ENCODE results near the gene C2orf72.

C2orf72 gene

DNA sequence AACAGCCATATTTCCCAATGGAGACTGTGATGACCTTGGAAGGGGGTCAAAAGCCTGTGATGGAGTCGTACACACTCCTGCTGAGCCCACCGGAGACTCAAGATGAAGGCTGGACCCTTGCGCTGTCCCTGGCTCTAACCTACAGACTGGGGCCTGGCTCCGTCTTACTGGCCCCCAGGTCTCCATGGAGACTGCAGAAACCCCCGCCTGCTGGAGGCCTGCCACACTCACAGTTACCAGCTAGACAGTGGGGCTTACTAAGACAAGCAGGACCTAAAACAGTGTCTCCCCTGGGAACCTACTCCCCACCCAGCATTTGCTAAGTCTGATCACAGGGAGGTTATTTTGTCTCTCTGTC lies 9.6 kb downstream of the C2orf72 start:
- no peak overlapping the region for H3K9ac ChIP-seq (ENCODE audit: low read length)

DNA sequence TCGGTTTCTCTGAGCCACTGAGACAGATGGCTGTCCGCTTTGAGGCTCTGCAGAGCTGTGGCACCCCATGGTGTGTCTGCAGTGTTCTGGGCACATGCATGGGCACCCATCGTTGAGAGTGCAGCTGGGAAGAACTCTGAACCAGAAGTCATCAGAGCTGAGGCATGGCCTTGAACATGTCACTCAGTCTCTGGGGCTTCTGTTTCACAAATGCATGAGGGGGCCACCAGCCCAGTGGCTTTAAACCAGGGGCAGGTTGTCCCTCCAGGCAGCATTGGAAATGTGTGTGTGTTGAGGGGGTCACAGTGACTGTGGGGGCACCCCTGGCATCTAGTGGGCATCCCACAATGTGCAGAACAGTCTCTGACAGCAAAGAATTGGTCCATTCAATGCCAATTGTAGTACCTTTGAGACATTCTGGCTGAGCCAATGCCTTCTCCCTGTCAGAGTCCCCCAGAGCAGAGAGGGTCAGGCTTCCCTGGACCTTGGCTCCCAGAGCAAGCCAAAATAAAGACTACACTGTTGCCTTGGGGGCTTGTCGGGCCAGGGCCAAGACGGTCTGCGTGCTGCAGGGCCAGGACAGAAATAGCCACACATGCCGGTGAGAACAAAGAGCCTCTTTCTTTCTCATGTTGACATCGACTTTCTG lies 10.1 kb downstream of the C2orf72 start:
- no peaks in the 10 kb centered on the region for H3K79me2 ChIP-seq (ENCODE audit: low read length)
- H4K20me1 ChIP-seq (ENCODE audit: insufficient read depth, low read length), result no peaks in the 10 kb centered on the region
- H3K4me1 ChIP-seq (ENCODE audit: low read length), result peaks cover 4% of the 10 kb centered on the region; the same call in 1 of the 2 replicates
- H3K36me3 ChIP-seq (replicated peaks; ENCODE audit: insufficient read depth, low read length), result no peaks in the 10 kb centered on the region
- no peaks in the 10 kb centered on the region for H3K9me2 ChIP-seq (replicated peaks; ENCODE audit: insufficient read depth, low read length)
- no peak overlapping the region for H3K4me3 ChIP-seq (ENCODE audit: low read length)
- H3K4me2 ChIP-seq (ENCODE audit: low read depth, low read length), result no peak overlapping the region
- H3K27ac ChIP-seq (ENCODE audit: low read length), result no peak overlapping the region
- TF ChIP-seq EZH2phosphoT487 (IDR thresholded peaks at IDR 0.05; ENCODE audit: low read length) (no peak), EZH2 (optimal IDR thresholded peaks at IDR 0.05; ENCODE audit: low read depth, low read length) (no peak)
- TF ChIP-seq, protein P1, sequence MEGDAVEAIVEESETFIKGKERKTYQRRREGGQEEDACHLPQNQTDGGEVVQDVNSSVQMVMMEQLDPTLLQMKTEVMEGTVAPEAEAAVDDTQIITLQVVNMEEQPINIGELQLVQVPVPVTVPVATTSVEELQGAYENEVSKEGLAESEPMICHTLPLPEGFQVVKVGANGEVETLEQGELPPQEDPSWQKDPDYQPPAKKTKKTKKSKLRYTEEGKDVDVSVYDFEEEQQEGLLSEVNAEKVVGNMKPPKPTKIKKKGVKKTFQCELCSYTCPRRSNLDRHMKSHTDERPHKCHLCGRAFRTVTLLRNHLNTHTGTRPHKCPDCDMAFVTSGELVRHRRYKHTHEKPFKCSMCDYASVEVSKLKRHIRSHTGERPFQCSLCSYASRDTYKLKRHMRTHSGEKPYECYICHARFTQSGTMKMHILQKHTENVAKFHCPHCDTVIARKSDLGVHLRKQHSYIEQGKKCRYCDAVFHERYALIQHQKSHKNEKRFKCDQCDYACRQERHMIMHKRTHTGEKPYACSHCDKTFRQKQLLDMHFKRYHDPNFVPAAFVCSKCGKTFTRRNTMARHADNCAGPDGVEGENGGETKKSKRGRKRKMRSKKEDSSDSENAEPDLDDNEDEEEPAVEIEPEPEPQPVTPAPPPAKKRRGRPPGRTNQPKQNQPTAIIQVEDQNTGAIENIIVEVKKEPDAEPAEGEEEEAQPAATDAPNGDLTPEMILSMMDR (IDR thresholded peaks at IDR 0.05; ENCODE audit: low read length), result no peak
- no peaks in the 10 kb centered on the region for H3F3A ChIP-seq (ENCODE audit: insufficient read depth, low read length)
- no peak overlapping the region for H3K9ac ChIP-seq (ENCODE audit: low read length)
- no peaks in the 10 kb centered on the region for H3K9me3 ChIP-seq (replicated peaks; ENCODE audit: insufficient read depth, low read length)
- peaks cover 12% of the 10 kb centered on the region for H3K27me3 ChIP-seq (replicated peaks; ENCODE audit: insufficient read depth, low read length)
- no peak for DNase-seq
- no peak overlapping the region for H2AFZ ChIP-seq (ENCODE audit: low read length)

More for the DNA sequence above, 9.6 kb downstream of the C2orf72 start:
- no peaks in the 10 kb centered on the region for H3K4me1 ChIP-seq (ENCODE audit: low read length)
- H3K4me3 ChIP-seq (ENCODE audit: low read length), result no peak overlapping the region
- no peak overlapping the region for H2AFZ ChIP-seq (ENCODE audit: low read length)
- H4K20me1 ChIP-seq (ENCODE audit: insufficient read depth, low read length), result no peaks in the 10 kb centered on the region
- DNase-seq, result no peak
- no peak overlapping the region for H3K27ac ChIP-seq (ENCODE audit: low read length)
- H3K4me2 ChIP-seq (ENCODE audit: low read depth, low read length), result no peak overlapping the region
- H3F3A ChIP-seq (ENCODE audit: insufficient read depth, low read length), result no peaks in the 10 kb centered on the region
- TF ChIP-seq EZH2phosphoT487 (IDR thresholded peaks at IDR 0.05; ENCODE audit: low read length) (no peak), EZH2 (optimal IDR thresholded peaks at IDR 0.05; ENCODE audit: low read depth, low read length) (no peak)
- TF ChIP-seq, protein P1 (IDR thresholded peaks at IDR 0.05; ENCODE audit: low read length), result no peak
- no peaks in the 10 kb centered on the region for H3K36me3 ChIP-seq (replicated peaks; ENCODE audit: insufficient read depth, low read length)
- no peaks in the 10 kb centered on the region for H3K9me3 ChIP-seq (replicated peaks; ENCODE audit: insufficient read depth, low read length)
- H3K27me3 ChIP-seq (replicated peaks; ENCODE audit: insufficient read depth, low read length), result peaks cover 12% of the 10 kb centered on the region
- no peaks in the 10 kb centered on the region for H3K9me2 ChIP-seq (replicated peaks; ENCODE audit: insufficient read depth, low read length)
- H3K79me2 ChIP-seq (ENCODE audit: low read length), result no peaks in the 10 kb centered on the region

DNA sequence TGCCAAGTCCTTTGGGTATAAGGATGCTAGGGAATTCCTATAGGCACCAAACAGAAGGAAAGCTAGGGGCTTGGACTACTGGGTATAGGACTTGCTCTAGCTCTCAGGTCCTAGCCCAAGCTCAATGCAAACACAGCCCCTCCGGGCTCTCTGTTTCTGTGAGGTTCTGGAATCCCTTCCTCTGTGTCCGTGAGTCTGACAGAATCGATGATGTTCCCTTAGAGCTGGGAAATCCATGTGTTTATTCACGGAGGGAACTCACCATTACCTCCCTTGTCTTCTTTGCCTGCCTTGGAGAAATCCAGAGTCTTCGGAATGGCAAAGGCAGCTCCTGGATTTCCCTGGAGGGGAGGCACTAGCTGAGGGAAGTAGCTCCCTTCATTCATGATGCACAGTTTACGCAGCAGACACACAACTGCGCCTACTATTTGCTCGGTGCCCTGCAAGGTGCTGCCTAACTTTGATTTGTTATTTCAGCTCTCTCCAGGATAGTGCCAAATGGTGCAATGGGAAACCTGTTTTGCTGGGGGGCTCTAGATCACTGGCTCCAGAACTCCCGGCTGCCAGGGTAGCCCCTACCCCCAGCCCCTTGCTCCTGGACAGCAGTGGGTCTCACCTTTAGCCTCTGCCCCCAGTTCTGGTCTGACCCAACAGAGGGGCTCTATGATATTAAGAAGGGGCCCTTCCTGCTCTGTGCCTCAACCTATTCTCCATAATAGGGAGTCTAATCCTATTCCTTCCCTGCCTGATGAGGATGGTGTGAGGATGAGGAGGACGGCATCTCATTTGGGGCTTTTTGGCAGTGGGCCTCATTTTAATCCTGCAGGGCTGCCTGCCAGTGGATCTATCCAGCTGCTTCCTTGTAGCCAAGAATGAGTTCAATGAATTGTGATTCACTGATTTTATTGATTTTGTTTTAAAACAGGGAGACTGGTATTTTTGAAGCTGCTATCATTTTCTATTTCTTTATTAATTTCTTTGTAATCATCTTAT lies 10.9 kb downstream of the C2orf72 start:
- no peaks in the 10 kb centered on the region for H3K79me2 ChIP-seq (ENCODE audit: low read length)
- H3K27me3 ChIP-seq (replicated peaks; ENCODE audit: insufficient read depth, low read length), result peaks cover 12% of the 10 kb centered on the region
- H3K4me1 ChIP-seq (ENCODE audit: low read length), result peaks cover 5% of the 10 kb centered on the region; the same call in 1 of the 2 replicates
- H3K9ac ChIP-seq (ENCODE audit: low read length), result no peak overlapping the region
- H3K4me3 ChIP-seq (ENCODE audit: low read length), result no peak overlapping the region
- no peak overlapping the region for H2AFZ ChIP-seq (ENCODE audit: low read length)
- no peak overlapping the region for H3K4me2 ChIP-seq (ENCODE audit: low read depth, low read length)
- H3K9me3 ChIP-seq (replicated peaks; ENCODE audit: insufficient read depth, low read length), result no peaks in the 10 kb centered on the region
- no peak overlapping the region for H3K27ac ChIP-seq (ENCODE audit: low read length)
- TF ChIP-seq, protein P1 (IDR thresholded peaks at IDR 0.05; ENCODE audit: low read length), result no peak
- TF ChIP-seq EZH2 (optimal IDR thresholded peaks at IDR 0.05; ENCODE audit: low read depth, low read length) (no peak), EZH2phosphoT487 (IDR thresholded peaks at IDR 0.05; ENCODE audit: low read length) (no peak)
- H3K36me3 ChIP-seq (replicated peaks; ENCODE audit: insufficient read depth, low read length), result no peaks in the 10 kb centered on the region
- DNase-seq, result no peak
- H4K20me1 ChIP-seq (ENCODE audit: insufficient read depth, low read length), result no peaks in the 10 kb centered on the region
- H3F3A ChIP-seq (ENCODE audit: insufficient read depth, low read length), result no peaks in the 10 kb centered on the region
- H3K9me2 ChIP-seq (replicated peaks; ENCODE audit: insufficient read depth, low read length), result no peaks in the 10 kb centered on the region
